Loucy (cell line): ENCODE data around the gene PPP1R15B.

Source experiments
- H2AFZ ChIP-seq: fragments of 200-600 bp; sonication (generic); 2 replicates; pipeline ENCODE4 v1.6.0; 2016; ENCODE audit warnings: antibody characterized with exemption, mild to moderate bottlenecking, low read length, moderate library complexity
- H3F3A ChIP-seq: fragments of 200-600 bp; 2 replicates; pipeline ENCODE4 v1.6.0; 2016; ENCODE audit warnings: antibody characterized with exemption, low read depth, mild to moderate bottlenecking
- H3K27me3 ChIP-seq: fragments of 200-600 bp; sonication (generic); 2 replicates; pipeline ENCODE4 v1.6.1; 2014; ENCODE audit warnings: low read length, mild to moderate bottlenecking; ENCODE audit not compliant: insufficient read depth, poor library complexity, severe bottlenecking
- H3K36me3 ChIP-seq: fragments of 200-600 bp; sonication (generic); 2 replicates; pipeline ENCODE4 v1.6.1; 2016; ENCODE audit warnings: low read length; ENCODE audit not compliant: insufficient read depth
- H3K4me1 ChIP-seq: fragments of 200-600 bp; sonication (generic); 2 replicates; pipeline ENCODE4 v1.5.1; 2014; ENCODE audit warnings: low read length, mild to moderate bottlenecking; ENCODE audit not compliant: insufficient read depth, poor library complexity, severe bottlenecking
- H3K4me2 ChIP-seq: fragments of 200-600 bp; sonication (generic); 2 replicates; pipeline ENCODE4 v1.6.0; 2014; ENCODE audit warnings: antibody characterized with exemption, low read length, low read depth, mild to moderate bottlenecking; ENCODE audit not compliant: poor library complexity, severe bottlenecking
- H3K4me3 ChIP-seq: fragments of 200-600 bp; sonication (generic); 2 replicates; pipeline ENCODE4 v1.5.1; 2014; ENCODE audit warnings: low read length, mild to moderate bottlenecking, mixed read lengths; ENCODE audit not compliant: poor library complexity, severe bottlenecking
- H3K79me2 ChIP-seq: fragments of 200-600 bp; sonication (generic); 2 replicates; pipeline ENCODE4 v1.6.1; 2014; ENCODE audit warnings: low read length; ENCODE audit not compliant: insufficient read depth
- H3K9ac ChIP-seq: fragments of 200-600 bp; sonication (generic); 2 replicates; pipeline ENCODE4 v1.6.0; 2014; ENCODE audit warnings: mild to moderate bottlenecking, low read depth, low read length, moderate library complexity; ENCODE audit not compliant: poor library complexity, severe bottlenecking
- H3K9me2 ChIP-seq: fragments of 200-600 bp; sonication (generic); replicated peaks from 2 replicates; pipeline ENCODE4 v1.6.1; 2016; ENCODE audit warnings: low read depth, low read length, mixed read lengths
- H3K9me3 ChIP-seq: fragments of 200-600 bp; sonication (generic); 2 replicates; pipeline ENCODE4 v1.6.1; 2014; ENCODE audit warnings: mild to moderate bottlenecking, antibody characterized with exemption, low read length, low read depth; ENCODE audit not compliant: insufficient read depth
- H4K20me1 ChIP-seq: fragments of 200-600 bp; sonication (generic); 2 replicates; pipeline ENCODE4 v1.6.0; 2014; ENCODE audit warnings: antibody characterized with exemption, low read length, mild to moderate bottlenecking; ENCODE audit not compliant: insufficient read depth, poor library complexity, severe bottlenecking
- EZH2phosphoT487 ChIP-seq: fragments of 200-600 bp; IDR thresholded peaks from 2 replicates; pipeline ENCODE4 v1.6.1; 2018; ENCODE audit warnings: antibody characterized with exemption, mild to moderate bottlenecking, moderate library complexity, borderline replicate concordance
- TF ChIP-seq, protein P1 (sequence below): fragments of 200-600 bp; sonication (generic); conservative IDR thresholded peaks from 2 replicates; pipeline ENCODE4 v1.5.1; 2014; ENCODE audit warnings: mild to moderate bottlenecking, antibody characterized with exemption, low read length

The PPP1R15B gene

DNA sequence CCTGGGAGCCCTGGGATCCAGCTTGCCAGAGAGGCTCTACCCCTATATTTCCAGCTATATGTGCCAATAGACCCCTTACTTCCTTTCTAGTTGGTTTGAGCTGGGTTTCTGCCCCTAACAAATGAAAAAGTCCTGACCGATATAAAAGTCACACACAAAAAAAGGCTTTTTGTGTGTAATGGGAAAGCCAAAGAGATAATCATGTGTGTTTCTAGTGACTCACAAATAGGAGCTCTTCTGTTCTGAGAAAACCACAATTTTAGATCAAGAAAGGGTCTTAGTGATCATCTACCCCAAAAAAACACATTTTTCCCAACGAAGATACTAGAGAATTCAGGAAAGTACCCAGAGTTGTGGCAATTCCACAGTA lies 28.9 kb downstream of the PPP1R15B start:
- Histone ChIP-seq H3K4me3 (no peak overlapping the region), H3K27me3 (peaks cover 7% of the 10 kb centered on the region), H3K79me2 (no peaks in the 10 kb centered on the region), H3K4me1 (peaks cover 11% of the 10 kb centered on the region), H3K4me2 (peak overlapping the region; percentile 25), H3K9me2 (no peaks in the 10 kb centered on the region), H4K20me1 (no peaks in the 10 kb centered on the region), H3K9me3 (no peaks in the 10 kb centered on the region), H3K36me3 (no peaks in the 10 kb centered on the region), H3F3A (no peaks in the 10 kb centered on the region), H2AFZ (no peak overlapping the region), H3K9ac (no peak overlapping the region)
- TF ChIP-seq, protein P1, sequence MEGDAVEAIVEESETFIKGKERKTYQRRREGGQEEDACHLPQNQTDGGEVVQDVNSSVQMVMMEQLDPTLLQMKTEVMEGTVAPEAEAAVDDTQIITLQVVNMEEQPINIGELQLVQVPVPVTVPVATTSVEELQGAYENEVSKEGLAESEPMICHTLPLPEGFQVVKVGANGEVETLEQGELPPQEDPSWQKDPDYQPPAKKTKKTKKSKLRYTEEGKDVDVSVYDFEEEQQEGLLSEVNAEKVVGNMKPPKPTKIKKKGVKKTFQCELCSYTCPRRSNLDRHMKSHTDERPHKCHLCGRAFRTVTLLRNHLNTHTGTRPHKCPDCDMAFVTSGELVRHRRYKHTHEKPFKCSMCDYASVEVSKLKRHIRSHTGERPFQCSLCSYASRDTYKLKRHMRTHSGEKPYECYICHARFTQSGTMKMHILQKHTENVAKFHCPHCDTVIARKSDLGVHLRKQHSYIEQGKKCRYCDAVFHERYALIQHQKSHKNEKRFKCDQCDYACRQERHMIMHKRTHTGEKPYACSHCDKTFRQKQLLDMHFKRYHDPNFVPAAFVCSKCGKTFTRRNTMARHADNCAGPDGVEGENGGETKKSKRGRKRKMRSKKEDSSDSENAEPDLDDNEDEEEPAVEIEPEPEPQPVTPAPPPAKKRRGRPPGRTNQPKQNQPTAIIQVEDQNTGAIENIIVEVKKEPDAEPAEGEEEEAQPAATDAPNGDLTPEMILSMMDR, result no peak
- TF ChIP-seq EZH2phosphoT487, result no peak

DNA sequence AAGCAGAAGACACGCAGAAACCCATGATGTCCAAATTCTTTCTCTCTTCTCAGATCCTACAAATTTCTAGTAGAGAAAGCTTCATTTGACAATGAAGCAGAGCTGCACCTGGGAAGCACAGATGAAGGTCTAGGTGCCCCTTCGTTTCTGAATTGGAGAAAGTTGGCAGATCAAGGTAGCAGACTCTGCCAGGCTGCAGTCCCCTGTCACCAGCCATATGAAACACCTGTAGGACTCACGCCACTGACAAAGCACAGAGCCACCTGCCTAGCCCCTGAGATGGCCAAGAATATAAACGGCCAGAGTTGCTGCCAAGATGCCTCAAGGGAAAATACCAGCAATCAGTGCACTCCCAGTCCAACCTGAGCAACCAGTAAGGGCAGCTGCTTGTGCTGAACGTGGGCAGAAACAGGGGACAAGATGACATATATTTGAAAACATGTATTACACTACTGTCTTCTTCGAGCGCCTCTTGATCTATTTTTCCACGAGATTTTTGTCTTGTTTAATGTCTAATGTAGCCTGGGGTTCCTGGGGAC lies 31.3 kb downstream of the PPP1R15B start:
- Histone ChIP-seq H3K4me3 (no peak overlapping the region), H3K79me2 (no peaks in the 10 kb centered on the region), H3K9ac (no peak overlapping the region), H3K4me1 (peaks cover 13% of the 10 kb centered on the region), H3K27me3 (peaks cover 19% of the 10 kb centered on the region), H3K9me2 (no peaks in the 10 kb centered on the region), H3F3A (no peaks in the 10 kb centered on the region), H3K36me3 (no peaks in the 10 kb centered on the region), H3K4me2 (no peak overlapping the region), H3K9me3 (no peaks in the 10 kb centered on the region), H2AFZ (no peak overlapping the region), H4K20me1 (no peaks in the 10 kb centered on the region)
- TF ChIP-seq, protein P1, result no peak
- TF ChIP-seq EZH2phosphoT487, result no peak

DNA sequence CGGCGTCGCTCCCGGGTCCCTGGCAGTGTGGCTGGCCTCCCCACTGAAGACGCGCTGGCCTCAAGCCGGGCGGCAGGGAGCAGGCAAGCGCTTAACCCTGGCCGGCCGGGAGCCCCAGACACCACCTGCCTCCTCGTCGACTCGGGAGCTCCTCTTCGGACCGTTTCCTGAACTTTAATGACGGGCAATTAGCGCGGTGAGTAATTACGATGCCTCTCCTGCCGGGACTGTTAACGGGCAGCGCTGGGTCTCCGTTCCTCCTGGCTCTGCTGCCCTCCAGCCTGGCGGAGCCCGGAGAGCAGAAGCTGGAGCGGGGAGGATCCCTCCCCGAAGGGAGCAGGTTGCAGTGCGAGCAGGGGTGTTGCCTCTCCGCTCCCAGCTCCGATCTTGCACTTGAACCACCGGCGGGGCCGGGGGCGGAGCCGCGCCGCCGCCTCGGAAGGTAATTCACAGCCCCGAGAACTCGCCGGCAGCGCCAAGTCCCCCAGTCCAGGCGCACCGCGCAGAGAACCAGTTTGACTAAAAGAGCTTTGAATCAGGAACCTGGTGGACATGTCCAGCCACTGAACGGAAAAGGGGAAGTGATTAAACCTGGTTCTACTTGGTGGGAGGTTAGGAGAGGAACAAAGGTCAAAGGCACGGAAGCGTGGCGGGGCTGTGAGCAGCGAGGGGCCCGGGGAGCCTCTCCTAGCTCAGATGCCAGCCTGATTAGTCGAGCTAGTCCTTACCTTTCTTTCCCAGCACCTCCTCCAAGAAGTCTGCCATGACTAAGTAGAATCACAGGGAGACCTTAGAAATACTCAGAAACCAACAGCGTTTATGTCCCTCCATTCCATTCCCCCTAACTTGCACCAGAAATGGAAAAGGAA lies 33.6 kb downstream of the PPP1R15B start:
- no peaks in the 10 kb centered on the region for H3K79me2 ChIP-seq
- peak overlapping the region; percentile 37 for H3K9ac ChIP-seq
- TF ChIP-seq, protein P1, result no peak
- no peak for TF ChIP-seq EZH2phosphoT487
- no peaks in the 10 kb centered on the region for H4K20me1 ChIP-seq
- H3K9me3 ChIP-seq, result no peaks in the 10 kb centered on the region
- H3K4me1 ChIP-seq, result peaks cover 13% of the 10 kb centered on the region
- H3K9me2 ChIP-seq, result no peaks in the 10 kb centered on the region
- peak overlapping the region; percentile 98 for H2AFZ ChIP-seq
- peaks cover 19% of the 10 kb centered on the region for H3K27me3 ChIP-seq
- peak overlapping the region; percentile 94 for H3K4me2 ChIP-seq
- H3K4me3 ChIP-seq, result peak overlapping the region; percentile 72
- H3F3A ChIP-seq, result no peaks in the 10 kb centered on the region
- H3K36me3 ChIP-seq, result no peaks in the 10 kb centered on the region
